HG02870 (cell line): Measurements from ENCODE around the gene ACAA1.
"Not testable (repeated sequence)": the region's sequence is repeated elsewhere in the genome, so short reads cannot be mapped to it uniquely, and the experiment has no call there.

Source experiments
- ATAC-seq: cut with Tn5 transposase; IDR thresholded peaks from one replicate; pipeline ENCODE4 v1.9.1; 2021; ENCODE audit warnings: mild to moderate bottlenecking, moderate library complexity; ENCODE audit not compliant: unreplicated experiment

ACAA1 gene

GRCh38 chr3:38107911-38108648, 28.8 kb downstream of the ACAA1 start:
- ATAC-seq = no peak

DNA sequence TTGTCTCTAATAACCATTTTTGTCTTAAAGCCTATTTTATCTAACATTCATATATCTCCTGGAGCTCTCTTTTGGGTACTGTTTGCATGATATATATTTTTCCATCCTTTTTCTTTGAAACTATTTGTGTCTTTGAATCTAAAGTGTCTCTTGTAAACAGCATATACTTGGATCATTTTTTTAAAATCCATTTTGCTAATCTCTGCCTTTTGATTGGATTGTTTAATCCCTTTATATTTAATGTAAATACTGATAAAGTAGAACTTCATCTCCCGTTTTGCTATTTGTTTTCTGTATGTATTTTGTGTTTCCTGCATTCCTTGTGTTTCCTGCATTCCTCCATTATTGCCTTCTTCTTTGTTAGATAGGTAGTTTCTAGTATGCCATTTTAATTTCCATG, 31.4 kb downstream of the ACAA1 start:
- ATAC-seq = no peak

DNA sequence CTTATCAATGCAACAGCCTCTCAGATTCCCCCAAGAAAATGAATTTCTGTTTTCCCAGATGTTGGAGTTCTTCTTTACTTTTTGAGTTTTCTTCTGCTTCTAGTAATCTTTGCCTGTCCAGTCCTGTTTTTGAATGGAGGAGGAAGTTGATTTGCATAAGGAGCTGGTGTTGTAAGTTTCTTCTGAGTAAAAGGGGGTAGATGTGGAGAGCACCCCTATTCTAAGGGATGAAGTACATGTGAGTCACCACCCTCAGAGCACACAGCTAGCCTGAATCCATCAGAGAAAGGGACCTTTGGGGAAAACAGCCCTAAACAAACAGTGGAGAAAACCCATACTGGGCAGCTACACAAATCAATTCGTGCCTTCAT, 34.5 kb downstream of the ACAA1 start:
- ATAC-seq = no peak

- ATAC-seq = no peak
Observed at GRCh38 chr3:38101811-38102443, 35.0 kb downstream of the ACAA1 start.

GRCh38 chr3:38100498-38100897, 36.4 kb downstream of the ACAA1 start:
- ATAC-seq = no peak

- ATAC-seq = no peak
Observed at GRCh38 chr3:38099518-38099917, 37.4 kb downstream of the ACAA1 start.

DNA sequence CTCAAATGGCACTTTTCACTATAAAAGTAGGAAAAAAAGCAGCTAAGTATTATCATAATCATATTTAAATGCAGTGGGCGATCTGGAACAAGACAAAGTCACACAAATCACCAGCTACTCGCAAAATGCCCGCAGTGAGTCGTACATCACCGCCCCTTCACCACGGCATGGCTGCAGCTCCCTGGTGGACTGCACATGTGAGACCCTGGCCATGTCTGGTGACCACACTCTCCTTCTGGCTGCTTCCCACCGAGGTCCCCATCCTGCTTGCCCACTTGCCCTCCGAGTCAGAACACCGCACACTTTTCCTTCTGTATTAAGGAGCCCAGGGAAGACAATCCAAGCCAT, 38.6 kb downstream of the ACAA1 start:
- ATAC-seq = no peak

- no peak for ATAC-seq
Observed at GRCh38 chr3:38097446-38098375, 39.2 kb downstream of the ACAA1 start.

DNA sequence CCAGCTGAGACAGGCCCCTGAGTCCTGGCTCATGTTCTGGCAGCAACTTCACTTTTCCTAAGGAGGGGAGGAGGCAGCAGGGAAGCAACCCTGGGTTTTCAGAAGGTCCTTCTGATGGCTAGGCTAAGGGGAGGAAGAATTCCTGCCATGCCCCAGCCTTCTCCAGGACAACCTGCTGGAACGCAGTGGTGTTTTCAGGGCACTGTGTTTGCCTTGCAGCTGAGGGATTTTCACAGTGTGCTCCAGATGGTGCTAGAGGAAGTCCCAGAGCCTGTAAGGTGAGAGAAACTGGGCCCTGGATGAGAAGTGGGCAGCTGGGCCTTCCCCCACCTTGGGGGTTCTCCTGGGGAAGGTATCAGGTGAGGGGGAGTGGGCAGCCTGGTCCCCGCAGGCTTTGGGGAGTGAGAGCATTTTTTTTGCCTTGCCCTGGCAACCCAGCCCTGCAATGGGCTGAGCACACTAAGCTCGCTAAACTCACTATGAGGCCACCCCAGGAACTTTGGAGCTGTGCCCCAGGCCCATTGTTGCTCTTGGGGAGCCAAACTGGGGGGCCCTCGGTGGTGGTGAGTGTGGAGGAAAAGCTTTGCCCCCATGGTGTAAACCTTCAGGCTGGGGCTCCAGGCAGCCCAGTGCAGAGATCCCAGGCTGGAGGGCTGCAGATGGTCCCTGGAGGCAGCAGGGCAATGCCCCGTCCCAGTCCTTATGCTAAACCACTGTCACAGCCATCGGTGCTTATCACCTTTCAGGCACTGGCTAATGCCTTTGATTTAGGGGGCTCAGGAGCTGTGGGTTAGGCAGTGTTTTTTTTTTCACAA, 41.1 kb downstream of the ACAA1 start:
- no peak for ATAC-seq

DNA sequence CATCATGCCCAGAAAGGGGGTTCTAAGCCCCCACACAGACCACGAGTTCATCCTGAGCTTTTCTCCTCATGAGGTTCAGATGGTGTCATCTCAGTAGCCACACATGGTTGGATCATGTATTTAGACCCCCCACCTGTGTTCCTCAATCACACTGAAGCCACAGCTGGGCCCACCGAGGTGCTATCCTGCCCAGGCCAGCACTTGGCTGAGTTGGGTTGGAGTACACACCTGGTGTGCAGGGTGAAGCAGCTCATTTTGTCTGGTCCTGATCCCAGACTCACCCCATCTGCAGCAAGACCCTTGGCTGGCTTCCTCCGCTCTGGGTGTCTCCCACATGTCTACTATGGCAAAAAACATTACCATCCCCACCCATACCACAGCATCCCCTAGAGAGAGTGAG, 41.9 kb downstream of the ACAA1 start:
- ATAC-seq = no peak

- no peak for ATAC-seq
Observed at GRCh38 chr3:38090453-38090852, 46.5 kb downstream of the ACAA1 start.

DNA sequence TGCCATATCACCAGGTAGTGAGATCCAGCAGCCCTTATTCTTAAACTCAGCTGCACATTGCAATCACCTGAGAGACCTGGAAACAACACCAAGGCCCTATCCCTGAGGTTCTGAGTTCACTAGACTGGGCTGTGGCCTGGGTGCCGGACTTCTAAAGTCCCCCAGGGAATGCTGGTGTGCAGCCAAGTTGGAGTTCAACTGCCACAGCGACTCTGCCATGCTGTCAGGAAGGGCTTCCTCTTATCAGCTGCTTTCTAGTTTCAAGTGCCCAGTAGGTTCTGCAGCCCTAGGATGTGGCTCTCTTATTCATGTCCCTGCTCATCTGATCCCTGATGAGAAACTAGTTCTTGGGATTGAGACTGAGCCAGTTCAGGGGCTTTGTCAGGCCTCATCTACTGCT, 47.8 kb downstream of the ACAA1 start:
- ATAC-seq = no peak

DNA sequence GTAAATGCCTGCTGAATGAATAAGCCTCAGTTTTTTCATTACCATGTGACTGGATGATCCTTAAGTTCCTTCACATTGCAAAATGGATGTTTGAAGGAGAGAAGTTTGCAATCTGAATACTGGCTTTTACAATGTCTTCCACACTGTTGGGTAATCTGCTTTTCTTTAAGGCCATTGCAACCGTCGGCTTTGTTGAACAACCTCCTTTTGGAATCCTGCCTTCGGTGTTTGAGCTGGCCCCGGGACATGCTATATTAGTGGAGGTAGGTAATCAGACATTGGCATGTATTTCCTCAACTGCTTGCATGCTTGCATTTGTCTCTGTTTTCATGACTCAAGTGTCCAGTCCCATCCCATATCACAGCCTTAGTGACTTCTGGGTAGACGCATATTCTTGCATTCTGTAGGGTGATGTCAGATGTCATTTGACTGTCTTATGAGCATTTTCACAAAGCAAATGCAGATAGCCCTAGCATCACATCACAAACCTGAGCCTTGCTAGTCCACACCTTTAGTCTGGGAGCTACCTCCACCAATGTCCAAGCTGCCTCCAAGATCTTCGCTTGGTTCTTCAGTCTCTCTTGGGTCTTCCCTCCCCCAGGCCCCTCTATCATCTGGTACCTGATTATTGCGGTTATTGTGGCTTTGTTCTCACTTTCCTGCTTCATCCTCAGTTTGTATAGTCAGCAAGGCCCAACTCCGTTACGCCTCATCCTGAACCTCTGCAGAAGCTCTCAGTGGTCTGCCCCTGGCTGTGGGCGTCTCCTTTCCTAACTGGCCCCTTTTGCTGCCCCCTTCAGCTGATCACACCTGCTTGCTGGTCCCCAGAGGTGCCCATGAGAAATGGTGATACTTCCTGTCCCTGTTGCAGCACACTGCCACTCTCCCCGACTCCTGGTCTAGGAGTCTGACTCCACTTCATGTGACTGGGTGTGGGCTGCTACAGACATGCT, 48.5 kb downstream of the ACAA1 start:
- ATAC-seq = no peak

- not testable (repeated sequence) for ATAC-seq
Observed at GRCh38 chr3:38087278-38087677, 49.6 kb downstream of the ACAA1 start.

- ATAC-seq = no peak
Observed at GRCh38 chr3:38086496-38086895, 50.4 kb downstream of the ACAA1 start.

DNA sequence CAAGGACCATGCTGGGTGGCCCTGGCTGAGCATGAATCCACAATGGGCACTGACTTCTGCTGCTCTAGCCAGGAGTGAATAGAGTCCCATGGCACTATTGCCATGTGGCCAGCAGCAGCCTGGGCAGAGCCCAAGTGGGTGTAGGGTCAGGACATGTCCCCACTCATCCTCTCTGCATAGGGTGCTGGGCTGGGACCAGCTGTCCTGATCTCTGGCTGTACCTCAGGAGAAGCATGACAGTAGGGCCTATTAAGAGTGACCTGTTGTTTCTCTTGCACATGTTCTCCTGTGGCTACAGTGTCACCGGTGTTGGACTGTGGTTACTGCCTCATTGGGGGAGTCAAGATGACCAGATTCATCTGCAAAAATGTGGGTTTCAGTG, 51.0 kb downstream of the ACAA1 start:
- ATAC-seq = no peak

- ATAC-seq = no peak
Observed at GRCh38 chr3:38085311-38085942, 51.5 kb downstream of the ACAA1 start.

- ATAC-seq = no peak
Observed at GRCh38 chr3:38084334-38085310, 52.3 kb downstream of the ACAA1 start.
